ENCODE measurements around the gene ATF4.

DNA sequence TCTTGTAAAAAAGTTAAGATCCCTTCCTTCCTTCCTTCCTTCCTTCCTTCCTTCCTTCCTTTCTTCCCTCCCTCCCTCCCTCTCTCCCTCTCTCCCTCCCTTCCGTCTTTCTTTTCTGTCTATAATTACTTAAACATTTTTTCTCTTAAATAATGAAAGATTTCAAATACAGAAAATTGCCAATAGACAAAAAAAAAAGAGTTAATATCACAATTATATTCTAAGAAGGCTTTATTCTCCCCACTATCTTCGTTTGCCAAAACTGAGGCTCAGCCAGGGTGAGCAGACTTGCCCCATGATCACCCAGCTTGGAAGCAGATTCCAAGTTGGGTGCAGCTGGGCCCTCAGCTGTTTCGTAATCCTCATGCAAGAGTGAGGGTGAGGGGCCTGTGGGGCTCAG, 49.9 kb downstream of the ATF4 start:
- TF ChIP-seq, protein P1, sequence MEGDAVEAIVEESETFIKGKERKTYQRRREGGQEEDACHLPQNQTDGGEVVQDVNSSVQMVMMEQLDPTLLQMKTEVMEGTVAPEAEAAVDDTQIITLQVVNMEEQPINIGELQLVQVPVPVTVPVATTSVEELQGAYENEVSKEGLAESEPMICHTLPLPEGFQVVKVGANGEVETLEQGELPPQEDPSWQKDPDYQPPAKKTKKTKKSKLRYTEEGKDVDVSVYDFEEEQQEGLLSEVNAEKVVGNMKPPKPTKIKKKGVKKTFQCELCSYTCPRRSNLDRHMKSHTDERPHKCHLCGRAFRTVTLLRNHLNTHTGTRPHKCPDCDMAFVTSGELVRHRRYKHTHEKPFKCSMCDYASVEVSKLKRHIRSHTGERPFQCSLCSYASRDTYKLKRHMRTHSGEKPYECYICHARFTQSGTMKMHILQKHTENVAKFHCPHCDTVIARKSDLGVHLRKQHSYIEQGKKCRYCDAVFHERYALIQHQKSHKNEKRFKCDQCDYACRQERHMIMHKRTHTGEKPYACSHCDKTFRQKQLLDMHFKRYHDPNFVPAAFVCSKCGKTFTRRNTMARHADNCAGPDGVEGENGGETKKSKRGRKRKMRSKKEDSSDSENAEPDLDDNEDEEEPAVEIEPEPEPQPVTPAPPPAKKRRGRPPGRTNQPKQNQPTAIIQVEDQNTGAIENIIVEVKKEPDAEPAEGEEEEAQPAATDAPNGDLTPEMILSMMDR (IDR thresholded peaks at IDR 0.05), result no peak
- no peak for TF ChIP-seq POLR2AphosphoS5 (IDR thresholded peaks at IDR 0.05)
- no peak for TF ChIP-seq POLR2A (IDR thresholded peaks at IDR 0.05)

Measured in stomach (tissue), 4 donors.